HCT116 (cell line): Measurements from ENCODE around the gene SERPIND1. TPM values are rescaled to one million over a fixed set of nuclear protein-coding genes. Genes with fewer than 3 reads are reported as not detected.

Experiments used
- ATAC-seq: fragments of 200-7000 bp; cut with Tn5 transposase; 2 replicates; pipeline ENCODE4 v1.9.1; 2020; ENCODE audit warnings: mild to moderate bottlenecking, moderate library complexity
- BruUV-seq: library from RNA; stranded (reverse); fragments of 400-500 nt; replicated peaks from 2 replicates; lab custom pipeline; 2021; lab: Mats Ljungman, UMichigan
- CTCF ChIA-PET: fragments of 300-600 bp; sonication (Branson Sonifier 250); formaldehyde crosslinking; loops from one replicate; lab custom pipeline; 2021; ENCODE audit warnings: antibody characterized with exemption; lab: Charles Lee
- POLR2A ChIA-PET: fragments of 300-600, 350-600 bp; sonication (Branson Sonifier 250); formaldehyde crosslinking; loops from one replicate; lab custom pipeline; 2021; ENCODE audit warnings: antibody characterized with exemption; lab: Charles Lee
- RAD21 ChIA-PET, 2 experiments: fragments of 300-600 bp; sonication (Branson Sonifier 250); formaldehyde crosslinking; loops; one replicate each; lab custom pipeline; 2023; ENCODE audit warnings: low total read pairs in 2 of 2; ENCODE audit not compliant: uncharacterized antibody in 2 of 2, unreplicated experiment in 2 of 2, low non-redundant PET in 1 of 2; lab: Charles Lee
- DNase-seq: peaks from one replicate; pipeline ENCODE4 v3.0.0-alpha.2; 2010; ENCODE audit warnings: low read depth, low spot score
- H2AFZ ChIP-seq: fragments of 200-600 bp; shearing (Covaris generic), sonication (generic); 2 replicates; pipeline ENCODE4 v1.6.1; 2017; ENCODE audit warnings: low read depth, mixed run types, mixed read lengths, antibody characterized with exemption, low read length; ENCODE audit not compliant: poor library complexity, severe bottlenecking
- H3K27ac ChIP-seq: 2 replicates; pipeline ENCODE4 v1.5.1; 2012; ENCODE audit warnings: low read depth, low read length
- H3K27me3 ChIP-seq: fragments of 200-600 bp; sonication (generic); 2 replicates; pipeline ENCODE4 v1.6.1; 2016; ENCODE audit warnings: mixed run types, low read length, mixed read lengths; ENCODE audit not compliant: insufficient read depth
- H3K36me3 ChIP-seq, 2 experiments: fragments of 200-500 bp in 1 of 2; fragments of 200-600 bp in 1 of 2; sonication (Bioruptor generic) in 1 of 2; sonication (generic) in 1 of 2; 2 replicates each; pipeline versions ENCODE4 v1.5.1 to v1.6.1; 2014 to 2016; ENCODE audit warnings: low read length in 2 of 2, inconsistent platforms in 1 of 2, mixed read lengths in 1 of 2, mixed run types in 1 of 2; ENCODE audit not compliant: insufficient read depth in 2 of 2, control insufficient read depth in 1 of 2
- H3K4me1 ChIP-seq, 2 experiments: fragments of 200-600 bp in 1 of 2; sonication (generic) in 1 of 2; 2 replicates each; pipeline versions ENCODE4 v1.5.1 to v1.6.1; 2012 to 2017; ENCODE audit warnings: low read length in 2 of 2, inconsistent platforms in 1 of 2, mild to moderate bottlenecking in 1 of 2, mixed read lengths in 1 of 2, mixed run types in 1 of 2, moderate library complexity in 1 of 2; ENCODE audit not compliant: insufficient read depth in 2 of 2, control insufficient read depth in 1 of 2
- H3K4me2 ChIP-seq: fragments of 200-600 bp; sonication (generic); 2 replicates; pipeline ENCODE4 v1.6.1; 2017; ENCODE audit warnings: mixed run types, low read length, mixed read lengths
- H3K4me3 ChIP-seq, 2 experiments: fragments of 200-600 bp in 1 of 2; sonication (generic) in 1 of 2; replicated peaks in 1 of 2; 2 replicates each; pipeline ENCODE4 v1.5.1; 2011 to 2016; ENCODE audit warnings: low read length in 2 of 2, control low read depth in 1 of 2, low read depth in 1 of 2, mild to moderate bottlenecking in 1 of 2, mixed read lengths in 1 of 2, mixed run types in 1 of 2
- H3K79me2 ChIP-seq: fragments of 200-600 bp; sonication (generic); 2 replicates; pipeline ENCODE4 v1.6.1; 2017; ENCODE audit warnings: mild to moderate bottlenecking, mixed run types, low read length, moderate library complexity, mixed read lengths; ENCODE audit not compliant: insufficient read depth
- H3K9ac ChIP-seq: fragments of 200-600 bp; sonication (generic); 2 replicates; pipeline ENCODE4 v1.6.1; 2016; ENCODE audit warnings: low read length, mixed read lengths
- H3K9me2 ChIP-seq: fragments of 200-600 bp; sonication (generic), shearing (Covaris generic); 2 replicates; pipeline ENCODE4 v1.6.1; 2017; ENCODE audit warnings: mixed run types, mild to moderate bottlenecking, moderate library complexity; ENCODE audit not compliant: insufficient read depth
- H3K9me3 ChIP-seq, 2 experiments: fragments of 200-500 bp in 1 of 2; fragments of 200-600 bp in 1 of 2; sonication (Bioruptor generic) in 1 of 2; sonication (generic) in 1 of 2; 2 replicates each; pipeline ENCODE4 v1.6.1; 2014 to 2017; ENCODE audit warnings: low read length in 2 of 2, mixed read lengths in 2 of 2, inconsistent platforms in 1 of 2, low read depth in 1 of 2, mild to moderate bottlenecking in 1 of 2, mixed run types in 1 of 2, moderate library complexity in 1 of 2; ENCODE audit not compliant: control insufficient read depth in 1 of 2, insufficient read depth in 1 of 2
- H4K20me1 ChIP-seq: fragments of 200-600 bp; sonication (generic), shearing (Covaris generic); 2 replicates; pipeline ENCODE4 v1.6.1; 2017; ENCODE audit warnings: mixed run types, mild to moderate bottlenecking, moderate library complexity; ENCODE audit not compliant: insufficient read depth
- CBX3 ChIP-seq: IDR thresholded peaks from 2 replicates; pipeline ENCODE4 v1.6.1; 2012; ENCODE audit warnings: low read depth
- CEBPB ChIP-seq: IDR thresholded peaks from 2 replicates; pipeline ENCODE4 v1.6.1; 2012; ENCODE audit warnings: low read depth
- ELF1 ChIP-seq: IDR thresholded peaks from 2 replicates; pipeline ENCODE4 v1.6.1; 2012; ENCODE audit warnings: low read depth, borderline replicate concordance
- EZH2 ChIP-seq: fragments of 200-600 bp; sonication (generic); IDR thresholded peaks from 2 replicates; pipeline ENCODE4 v1.6.1; 2017; ENCODE audit warnings: antibody characterized with exemption, mixed run types
- FOSL1 ChIP-seq: IDR thresholded peaks from 2 replicates; pipeline ENCODE4 v1.6.1; 2012; ENCODE audit warnings: low read depth
- JUND ChIP-seq: IDR thresholded peaks from 2 replicates; pipeline ENCODE4 v1.6.1; 2012
- POLR2AphosphoS5 ChIP-seq: IDR thresholded peaks from 2 replicates; pipeline ENCODE4 v1.6.1; 2011; ENCODE audit warnings: mild to moderate bottlenecking, low read depth, low read length, moderate library complexity
- RAD21 ChIP-seq: IDR thresholded peaks from 2 replicates; pipeline ENCODE4 v1.6.1; 2012; ENCODE audit warnings: low read depth, mild to moderate bottlenecking
- SIN3A ChIP-seq: IDR thresholded peaks from 2 replicates; pipeline ENCODE4 v1.6.1; 2012; ENCODE audit warnings: low read depth
- SRF ChIP-seq: IDR thresholded peaks from 2 replicates; pipeline ENCODE4 v1.6.1; 2012; ENCODE audit warnings: low read depth
- TCF7L2 ChIP-seq: IDR thresholded peaks from 2 replicates; pipeline ENCODE4 v1.7.0; 2011; ENCODE audit warnings: borderline replicate concordance, inconsistent platforms; ENCODE audit not compliant: insufficient read depth, insufficient read length; ENCODE audit errors: extremely low read depth
- YY1 ChIP-seq: IDR thresholded peaks from 2 replicates; pipeline ENCODE4 v1.6.1; 2011; ENCODE audit warnings: low read length, low read depth, moderate library complexity, mild to moderate bottlenecking; ENCODE audit not compliant: insufficient replicate concordance; ENCODE audit errors: extremely low read depth
- ZBTB33 ChIP-seq: IDR thresholded peaks from 2 replicates; pipeline ENCODE4 v1.6.1; 2011; ENCODE audit warnings: mild to moderate bottlenecking, low read length, moderate library complexity; ENCODE audit not compliant: insufficient replicate concordance; ENCODE audit errors: extremely low read depth
- ZNF274 ChIP-seq: fragments of 200-500 bp; sonication (Bioruptor generic); IDR thresholded peaks from 2 replicates; pipeline ENCODE4 v1.6.1; 2014; ENCODE audit warnings: mild to moderate bottlenecking, low read depth, low read length, inconsistent platforms
- intact Hi-C: fragments of 100-400 bp; cut with micrococcal nuclease; formaldehyde crosslinking; loops from 2 replicates; pipeline ENCODE4 v1.10.0; 2022
- total RNA-seq: library from RNA; stranded (reverse); gene quantifications from one replicate; pipeline ENCODE4 v1.2.1, GENCODE V29; 2021; ENCODE audit not compliant: unreplicated experiment
- TF ChIP-seq, protein P1 (sequence below): IDR thresholded peaks from 2 replicates; pipeline ENCODE4 v1.6.1; 2012
- TF ChIP-seq, protein P2 (sequence below), 3 experiments: fragments of 200-600 bp in 1 of 3; sonication (generic) in 1 of 3; IDR thresholded peaks in 2 of 3; conservative IDR thresholded peaks in 1 of 3; 2 replicates each; pipeline ENCODE4 v1.5.1; 2012 to 2017; ENCODE audit warnings: low read depth in 2 of 3, low read length in 2 of 3, antibody characterized with exemption in 1 of 3, borderline replicate concordance in 1 of 3, control low read depth in 1 of 3, mild to moderate bottlenecking in 1 of 3, mixed read lengths in 1 of 3, mixed run types in 1 of 3, moderate library complexity in 1 of 3; ENCODE audit not compliant: insufficient read depth in 1 of 3

Gene SERPIND1
- total RNA-seq, 1 experiment from 2014 or later: 0.25 TPM

- intact Hi-C loops: no loop called here
- H4K20me1 ChIP-seq: no peaks in the 10 kb centered on the region
- H3K9me3 ChIP-seq: no peaks in the 10 kb centered on the region
- H3K4me2 ChIP-seq: no peak overlapping the region
- no peak overlapping the region for H3K9ac ChIP-seq
- ATAC-seq: no peak
- H3K27me3 ChIP-seq: no peaks in the 10 kb centered on the region
- H3K79me2 ChIP-seq: no peaks in the 10 kb centered on the region
- H3K36me3 ChIP-seq: peaks cover 0 to 7% of the 10 kb centered on the region in 2 experiments; a peak in 3 of 4 replicates
- ChIA-PET RAD21 (no interaction called here), CTCF (no interaction called here), POLR2A (no interaction called here)
- no peak for TF ChIP-seq CEBPB
- TF ChIP-seq TCF7L2: no peak
- no peak for TF ChIP-seq CBX3
- no peak for TF ChIP-seq SRF
- no peak for TF ChIP-seq RAD21
- TF ChIP-seq FOSL1: no peak
- no peak for TF ChIP-seq YY1
- no peak for TF ChIP-seq JUND
- no peak for TF ChIP-seq EZH2
- TF ChIP-seq, protein P1, sequence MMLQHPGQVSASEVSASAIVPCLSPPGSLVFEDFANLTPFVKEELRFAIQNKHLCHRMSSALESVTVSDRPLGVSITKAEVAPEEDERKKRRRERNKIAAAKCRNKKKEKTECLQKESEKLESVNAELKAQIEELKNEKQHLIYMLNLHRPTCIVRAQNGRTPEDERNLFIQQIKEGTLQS: no peak
- TF ChIP-seq, protein P2, sequence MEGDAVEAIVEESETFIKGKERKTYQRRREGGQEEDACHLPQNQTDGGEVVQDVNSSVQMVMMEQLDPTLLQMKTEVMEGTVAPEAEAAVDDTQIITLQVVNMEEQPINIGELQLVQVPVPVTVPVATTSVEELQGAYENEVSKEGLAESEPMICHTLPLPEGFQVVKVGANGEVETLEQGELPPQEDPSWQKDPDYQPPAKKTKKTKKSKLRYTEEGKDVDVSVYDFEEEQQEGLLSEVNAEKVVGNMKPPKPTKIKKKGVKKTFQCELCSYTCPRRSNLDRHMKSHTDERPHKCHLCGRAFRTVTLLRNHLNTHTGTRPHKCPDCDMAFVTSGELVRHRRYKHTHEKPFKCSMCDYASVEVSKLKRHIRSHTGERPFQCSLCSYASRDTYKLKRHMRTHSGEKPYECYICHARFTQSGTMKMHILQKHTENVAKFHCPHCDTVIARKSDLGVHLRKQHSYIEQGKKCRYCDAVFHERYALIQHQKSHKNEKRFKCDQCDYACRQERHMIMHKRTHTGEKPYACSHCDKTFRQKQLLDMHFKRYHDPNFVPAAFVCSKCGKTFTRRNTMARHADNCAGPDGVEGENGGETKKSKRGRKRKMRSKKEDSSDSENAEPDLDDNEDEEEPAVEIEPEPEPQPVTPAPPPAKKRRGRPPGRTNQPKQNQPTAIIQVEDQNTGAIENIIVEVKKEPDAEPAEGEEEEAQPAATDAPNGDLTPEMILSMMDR (IDR thresholded peaks at IDR 0.05 in 2 of 3, conservative IDR thresholded peaks at IDR 0.05 in 1 of 3; ENCODE audit: borderline replicate concordance in 1 of 3, insufficient read depth in 1 of 3, low read depth in 2 of 3, low read length in 2 of 3): no peak
- no peak for TF ChIP-seq POLR2AphosphoS5
- no peak for TF ChIP-seq ZBTB33
- no peak for TF ChIP-seq SIN3A
- TF ChIP-seq ELF1: no peak
- no peak for TF ChIP-seq ZNF274
- no peak overlapping the region for H2AFZ ChIP-seq
- H3K9me2 ChIP-seq: no peaks in the 10 kb centered on the region
- DNase-seq: no peak
- H3K4me3 ChIP-seq: no peak overlapping the region
- no peak overlapping the region for H3K27ac ChIP-seq
- H3K4me1 ChIP-seq: no peaks in the 10 kb centered on the region
- no TSS peak for BruUV-seq
Measured at GRCh38 chr22:20725987-20726558, 47.8 kb upstream of the SERPIND1 start.
